Measurements from ENCODE around the gene GLIPR2.

DNA sequence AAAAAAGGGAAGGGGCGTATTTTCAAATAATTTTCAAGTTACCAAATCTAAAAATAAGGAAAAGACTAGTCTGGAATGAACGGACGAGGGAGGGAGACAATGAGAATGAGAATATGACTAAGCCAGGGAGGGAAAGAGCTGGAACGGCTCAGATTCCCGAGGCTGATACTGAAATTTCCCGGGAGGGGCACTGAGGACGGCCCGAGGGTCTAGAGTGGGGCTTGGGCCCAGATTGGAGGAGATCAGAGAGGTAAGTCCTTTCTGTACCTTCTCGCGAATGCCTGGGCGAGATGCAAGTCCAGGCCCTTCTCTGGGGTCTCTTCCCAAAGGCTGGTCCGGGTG lies 29.3 kb downstream of the GLIPR2 start:
- TF ChIP-seq, protein P1, sequence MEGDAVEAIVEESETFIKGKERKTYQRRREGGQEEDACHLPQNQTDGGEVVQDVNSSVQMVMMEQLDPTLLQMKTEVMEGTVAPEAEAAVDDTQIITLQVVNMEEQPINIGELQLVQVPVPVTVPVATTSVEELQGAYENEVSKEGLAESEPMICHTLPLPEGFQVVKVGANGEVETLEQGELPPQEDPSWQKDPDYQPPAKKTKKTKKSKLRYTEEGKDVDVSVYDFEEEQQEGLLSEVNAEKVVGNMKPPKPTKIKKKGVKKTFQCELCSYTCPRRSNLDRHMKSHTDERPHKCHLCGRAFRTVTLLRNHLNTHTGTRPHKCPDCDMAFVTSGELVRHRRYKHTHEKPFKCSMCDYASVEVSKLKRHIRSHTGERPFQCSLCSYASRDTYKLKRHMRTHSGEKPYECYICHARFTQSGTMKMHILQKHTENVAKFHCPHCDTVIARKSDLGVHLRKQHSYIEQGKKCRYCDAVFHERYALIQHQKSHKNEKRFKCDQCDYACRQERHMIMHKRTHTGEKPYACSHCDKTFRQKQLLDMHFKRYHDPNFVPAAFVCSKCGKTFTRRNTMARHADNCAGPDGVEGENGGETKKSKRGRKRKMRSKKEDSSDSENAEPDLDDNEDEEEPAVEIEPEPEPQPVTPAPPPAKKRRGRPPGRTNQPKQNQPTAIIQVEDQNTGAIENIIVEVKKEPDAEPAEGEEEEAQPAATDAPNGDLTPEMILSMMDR (conservative IDR thresholded peaks at IDR 0.05; ENCODE audit: low read depth in 2 of 2) = no peak
- TF ChIP-seq POLR2AphosphoS5 (IDR thresholded peaks at IDR 0.05; ENCODE audit: low read depth) (no peak), CREB1 (CRISPR knock-in tag; IDR thresholded peaks at IDR 0.05; ENCODE audit: low read depth) (no peak), NANOG (IDR thresholded peaks at IDR 0.05; ENCODE audit: borderline replicate concordance) (no peak), EZH2 (IDR thresholded peaks at IDR 0.05; ENCODE audit: low read depth, unreplicated experiment) (no peak), JUNB (IDR thresholded peaks at IDR 0.05; ENCODE audit: unreplicated experiment) (no peak), ZNF114 (CRISPR knock-in tag; IDR thresholded peaks at IDR 0.05) (no peak)

Measured in GM23338 (cell line).